GM12878 (cell line): ENCODE measurements around the gene ARHGEF33. TPM values are rescaled to one million over a fixed set of nuclear protein-coding genes. Genes with fewer than 3 reads are reported as not detected.

ENCODE experiments used
- BRCA1 ChIP-seq: IDR thresholded peaks from 2 replicates; pipeline ENCODE4 v1.6.1; 2011; ENCODE audit warnings: low read depth, low read length, improper control_type of control experiment
- CBX3 ChIP-seq: fragments of 200-600 bp; sonication (generic); IDR thresholded peaks from 2 replicates; pipeline ENCODE4 v1.6.1; 2016; ENCODE audit warnings: low read depth, borderline replicate concordance
- CHD1 ChIP-seq: IDR thresholded peaks from 2 replicates; pipeline ENCODE4 v1.6.1; 2012; ENCODE audit warnings: low read depth, low read length, improper control_type of control experiment
- RFX5 ChIP-seq: IDR thresholded peaks from 2 replicates; pipeline ENCODE4 v1.6.1; 2011; ENCODE audit warnings: low read depth, low read length, improper control_type of control experiment
- SRF ChIP-seq, 2 experiments: IDR thresholded peaks; 2 replicates each; pipeline ENCODE4 v1.6.1; 2011; ENCODE audit warnings: low read depth in 2 of 2, low read length in 2 of 2, mild to moderate bottlenecking in 1 of 2, moderate library complexity in 1 of 2
- SUZ12 ChIP-seq: fragments of 200-600 bp; sonication (generic); IDR thresholded peaks from one replicate; pipeline ENCODE4 v1.6.1; 2018; ENCODE audit warnings: antibody characterized with exemption, mild to moderate bottlenecking; ENCODE audit not compliant: unreplicated experiment
- ZNF207 ChIP-seq: fragments of 450-650 bp; IDR thresholded peaks from 2 replicates; pipeline ENCODE4 v1.6.1; 2014; ENCODE audit warnings: antibody characterized with exemption, mild to moderate bottlenecking, borderline replicate concordance
- polyA plus RNA-seq, 11 experiments: library from polyadenylated mRNA; depleted of rRNA in 4 of 11; unstranded in 6 of 11; stranded (reverse) in 5 of 11; fragments of >200 nt; fragmentation: Nextera tagmentation in 4 of 11; fragmentation: Illumina TruSeq in 1 of 11; extraction: Ambion mirVana in 4 of 11; extraction: Trizol in 1 of 11; gene quantifications; 1 replicate in 1 of 11; 2 replicates in 10 of 11; pipeline versions ENCODE4 v1.2.1 to v1.2.3, GENCODE V29; 2011 to 2016; ENCODE audit warnings: inconsistent platforms in 2 of 11, missing spikeins in 2 of 11, low read depth in 1 of 11
- total RNA-seq, 4 experiments: library from RNA; depleted of rRNA in 3 of 4; stranded (reverse); fragments of >200 nt in 3 of 4; fragmentation: Illumina TruSeq in 1 of 4; extraction: Trizol in 1 of 4; gene quantifications; 2 replicates each; pipeline versions ENCODE4 v1.2.1 to v1.2.3, GENCODE V29; 2013 to 2021
- TF ChIP-seq, protein P1 (sequence below): fragments of 450-650 bp; IDR thresholded peaks from 2 replicates; pipeline ENCODE4 v1.6.1; 2017; ENCODE audit warnings: mild to moderate bottlenecking
- TF ChIP-seq, protein P2 (sequence below): fragments of 450-650 bp; IDR thresholded peaks from 2 replicates; pipeline ENCODE4 v1.6.1; 2018; ENCODE audit warnings: mild to moderate bottlenecking, low read depth, moderate library complexity; ENCODE audit not compliant: partially characterized antibody

Gene ARHGEF33
- total and polyA plus RNA-seq, 10 of the 15 experiments (the other 5 are each of a cell fraction or from before 2014, with no cell fraction given): 0.01 to 0.08 (median 0.05) TPM; not detected in 4

DNA sequence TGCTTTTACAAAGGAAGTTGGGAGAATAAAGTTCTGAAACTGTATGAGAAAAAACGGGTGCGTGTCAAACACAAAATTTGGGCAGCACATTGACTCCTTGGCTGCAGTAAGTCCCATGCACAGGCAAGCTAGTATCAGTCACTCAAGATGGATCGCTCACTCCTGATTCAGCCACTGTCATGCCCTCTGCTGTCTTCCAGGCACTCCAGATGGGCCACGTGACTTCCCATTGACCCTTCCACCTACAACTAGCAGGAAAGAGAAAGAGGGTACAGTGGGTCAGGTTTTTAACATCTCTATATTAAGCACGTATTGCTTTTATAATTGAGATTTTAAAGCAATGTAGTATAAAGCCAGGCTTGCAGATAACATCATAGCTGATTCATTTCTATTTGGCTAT, 8.6 kb downstream of the ARHGEF33 start (continued):
- TF ChIP-seq, protein P1, sequence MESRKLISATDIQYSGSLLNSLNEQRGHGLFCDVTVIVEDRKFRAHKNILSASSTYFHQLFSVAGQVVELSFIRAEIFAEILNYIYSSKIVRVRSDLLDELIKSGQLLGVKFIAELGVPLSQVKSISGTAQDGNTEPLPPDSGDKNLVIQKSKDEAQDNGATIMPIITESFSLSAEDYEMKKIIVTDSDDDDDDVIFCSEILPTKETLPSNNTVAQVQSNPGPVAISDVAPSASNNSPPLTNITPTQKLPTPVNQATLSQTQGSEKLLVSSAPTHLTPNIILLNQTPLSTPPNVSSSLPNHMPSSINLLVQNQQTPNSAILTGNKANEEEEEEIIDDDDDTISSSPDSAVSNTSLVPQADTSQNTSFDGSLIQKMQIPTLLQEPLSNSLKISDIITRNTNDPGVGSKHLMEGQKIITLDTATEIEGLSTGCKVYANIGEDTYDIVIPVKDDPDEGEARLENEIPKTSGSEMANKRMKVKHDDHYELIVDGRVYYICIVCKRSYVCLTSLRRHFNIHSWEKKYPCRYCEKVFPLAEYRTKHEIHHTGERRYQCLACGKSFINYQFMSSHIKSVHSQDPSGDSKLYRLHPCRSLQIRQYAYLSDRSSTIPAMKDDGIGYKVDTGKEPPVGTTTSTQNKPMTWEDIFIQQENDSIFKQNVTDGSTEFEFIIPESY: no peak
- TF ChIP-seq BRCA1 (no peak), SUZ12 (no peak), CBX3 (no peak), SRF (IDR thresholded peaks at IDR 0.05; ENCODE audit: low read depth in 2 of 2, low read length in 2 of 2) (no peak), CHD1 (no peak), ZNF207 (no peak), RFX5 (no peak)
- TF ChIP-seq, protein P2, sequence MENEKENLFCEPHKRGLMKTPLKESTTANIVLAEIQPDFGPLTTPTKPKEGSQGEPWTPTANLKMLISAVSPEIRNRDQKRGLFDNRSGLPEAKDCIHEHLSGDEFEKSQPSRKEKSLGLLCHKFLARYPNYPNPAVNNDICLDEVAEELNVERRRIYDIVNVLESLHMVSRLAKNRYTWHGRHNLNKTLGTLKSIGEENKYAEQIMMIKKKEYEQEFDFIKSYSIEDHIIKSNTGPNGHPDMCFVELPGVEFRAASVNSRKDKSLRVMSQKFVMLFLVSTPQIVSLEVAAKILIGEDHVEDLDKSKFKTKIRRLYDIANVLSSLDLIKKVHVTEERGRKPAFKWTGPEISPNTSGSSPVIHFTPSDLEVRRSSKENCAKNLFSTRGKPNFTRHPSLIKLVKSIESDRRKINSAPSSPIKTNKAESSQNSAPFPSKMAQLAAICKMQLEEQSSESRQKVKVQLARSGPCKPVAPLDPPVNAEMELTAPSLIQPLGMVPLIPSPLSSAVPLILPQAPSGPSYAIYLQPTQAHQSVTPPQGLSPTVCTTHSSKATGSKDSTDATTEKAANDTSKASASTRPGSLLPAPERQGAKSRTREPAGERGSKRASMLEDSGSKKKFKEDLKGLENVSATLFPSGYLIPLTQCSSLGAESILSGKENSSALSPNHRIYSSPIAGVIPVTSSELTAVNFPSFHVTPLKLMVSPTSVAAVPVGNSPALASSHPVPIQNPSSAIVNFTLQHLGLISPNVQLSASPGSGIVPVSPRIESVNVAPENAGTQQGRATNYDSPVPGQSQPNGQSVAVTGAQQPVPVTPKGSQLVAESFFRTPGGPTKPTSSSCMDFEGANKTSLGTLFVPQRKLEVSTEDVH: no peak
- TF ChIP-seq, all 136 proteins: peak for 0
